NOMO-1 treated with DMSO at 0.1 percent for 48 hours (cell line): ENCODE results near the gene C9orf72.

Experiments used
- DNase-seq: peaks from one replicate; lab custom pipeline; 2025; ENCODE audit not compliant: unreplicated experiment; lab: John Stamatoyannopoulos, UW

C9orf72 gene

DNA sequence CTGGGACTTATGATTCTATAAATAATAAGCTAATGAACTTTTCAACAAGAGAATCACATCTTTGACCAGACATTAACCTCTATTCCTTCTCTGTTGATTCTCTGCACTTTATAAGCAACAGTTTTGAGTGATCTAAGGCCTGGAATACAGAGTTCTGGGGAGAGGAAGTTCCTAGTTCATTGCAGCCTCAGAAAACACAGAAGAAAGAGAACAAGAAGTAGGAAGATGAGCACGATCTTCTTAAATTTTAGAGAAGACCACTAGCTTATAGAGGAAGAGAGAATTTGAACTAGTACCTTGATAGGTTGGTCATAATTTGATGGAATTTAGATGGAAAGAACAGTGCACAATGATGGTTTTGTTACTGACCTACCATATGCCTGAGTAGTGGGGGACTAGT, 8.5 kb upstream of the C9orf72 start:
- no peak for DNase-seq

DNA sequence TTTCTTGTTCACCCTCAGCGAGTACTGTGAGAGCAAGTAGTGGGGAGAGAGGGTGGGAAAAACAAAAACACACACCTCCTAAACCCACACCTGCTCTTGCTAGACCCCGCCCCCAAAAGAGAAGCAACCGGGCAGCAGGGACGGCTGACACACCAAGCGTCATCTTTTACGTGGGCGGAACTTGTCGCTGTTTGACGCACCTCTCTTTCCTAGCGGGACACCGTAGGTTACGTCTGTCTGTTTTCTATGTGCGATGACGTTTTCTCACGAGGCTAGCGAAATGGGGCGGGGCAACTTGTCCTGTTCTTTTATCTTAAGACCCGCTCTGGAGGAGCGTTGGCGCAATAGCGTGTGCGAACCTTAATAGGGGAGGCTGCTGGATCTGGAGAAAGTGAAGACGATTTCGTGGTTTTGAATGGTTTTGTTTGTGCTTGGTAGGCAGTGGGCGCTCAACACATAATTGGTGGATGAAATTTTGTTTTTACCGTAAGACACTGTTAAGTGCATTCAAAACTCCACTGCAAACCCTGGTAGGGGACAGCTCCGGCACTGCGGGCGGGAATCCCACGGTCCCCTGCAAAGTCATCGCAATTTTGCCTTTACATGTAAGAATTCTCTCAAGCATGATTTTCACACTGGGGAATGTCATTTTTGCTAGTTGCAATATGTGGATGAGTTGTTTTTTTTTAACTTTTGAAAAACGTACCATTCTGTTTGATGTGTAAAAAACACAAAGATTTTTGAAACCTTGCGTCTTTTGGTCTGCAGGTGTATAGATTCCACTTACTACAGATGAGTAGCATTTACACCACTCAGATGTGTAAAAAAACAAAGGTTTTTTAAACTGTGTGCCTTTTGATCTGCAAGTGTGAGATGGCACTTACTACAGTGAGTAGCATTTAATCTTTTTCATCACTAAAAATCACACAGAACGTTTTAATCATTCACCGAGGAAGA, 631 bp upstream of the C9orf72 start:
- no peak for DNase-seq

DNA sequence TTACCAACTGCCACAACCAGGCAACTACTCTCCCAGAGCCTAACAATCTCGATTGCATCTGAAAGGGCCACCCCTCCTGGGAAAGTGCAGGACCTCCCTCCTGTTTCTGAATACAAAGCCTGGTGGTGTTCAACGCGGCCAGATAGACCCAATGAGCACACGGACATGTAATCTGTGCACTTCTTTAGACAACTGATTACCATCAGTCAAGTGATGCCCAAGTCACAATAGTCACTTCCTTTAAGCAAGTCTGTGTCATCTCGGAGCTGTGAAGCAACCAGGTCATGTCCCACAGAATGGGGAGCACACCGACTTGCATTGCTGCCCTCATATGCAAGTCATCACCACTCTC, 739 bp downstream of the C9orf72 start:
- no peak for DNase-seq

DNA sequence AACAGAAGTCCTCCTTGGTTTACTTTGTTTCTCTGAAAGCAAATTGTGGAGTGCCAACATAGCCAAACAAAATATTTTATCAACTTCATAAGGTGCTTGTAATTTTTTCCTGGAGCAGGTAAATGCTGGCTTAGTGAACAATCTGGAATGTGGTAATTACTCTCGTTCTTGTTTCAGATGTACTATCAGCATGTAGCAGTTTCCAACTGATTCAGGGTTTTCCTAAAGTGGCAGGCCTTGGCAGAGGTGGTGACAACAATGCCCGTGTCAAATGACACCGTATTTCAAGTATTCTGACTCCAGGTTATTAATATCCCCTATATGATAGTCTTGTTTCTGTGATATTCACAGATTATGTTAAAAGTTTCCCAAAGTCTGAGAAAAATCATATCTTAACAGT, 1.2 kb downstream of the C9orf72 start:
- no peak for DNase-seq

DNA sequence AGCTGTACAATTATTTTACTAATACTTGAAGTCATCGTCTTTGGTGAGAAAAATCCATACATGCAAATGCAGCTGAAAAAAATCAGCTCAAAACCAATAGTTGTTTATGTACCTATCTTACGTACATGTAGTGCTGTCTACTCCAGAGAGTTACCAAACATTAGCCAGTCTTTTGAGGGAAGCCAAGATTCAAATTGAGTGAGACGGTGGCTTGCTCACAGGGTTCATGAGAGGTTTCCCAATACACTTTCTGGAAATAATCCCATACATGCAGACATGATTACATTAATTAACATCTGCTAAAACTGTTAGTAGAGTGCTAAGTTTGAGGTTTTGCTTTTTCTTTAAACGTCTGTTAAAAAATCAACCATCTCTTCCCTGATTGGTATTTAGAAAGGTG, 2.3 kb downstream of the C9orf72 start:
- no peak for DNase-seq

DNA sequence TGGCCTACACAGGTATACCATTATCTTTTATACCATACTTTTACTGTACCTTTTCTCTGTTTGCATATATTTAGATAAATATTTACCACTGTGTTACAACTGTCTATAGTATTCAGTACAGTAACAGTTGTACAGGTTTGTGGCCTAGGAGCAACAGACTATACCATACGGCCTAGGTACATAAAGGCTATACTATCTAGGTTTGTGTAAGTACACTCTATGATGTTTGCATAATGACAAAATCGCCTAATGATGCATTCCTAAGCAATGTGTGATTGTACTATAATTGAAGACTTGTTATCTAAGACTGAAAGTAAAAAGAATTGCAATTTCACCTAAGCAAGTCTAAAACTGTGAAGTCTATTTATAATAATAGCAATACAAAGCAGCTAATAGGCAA, 3.9 kb downstream of the C9orf72 start:
- no peak for DNase-seq

DNA sequence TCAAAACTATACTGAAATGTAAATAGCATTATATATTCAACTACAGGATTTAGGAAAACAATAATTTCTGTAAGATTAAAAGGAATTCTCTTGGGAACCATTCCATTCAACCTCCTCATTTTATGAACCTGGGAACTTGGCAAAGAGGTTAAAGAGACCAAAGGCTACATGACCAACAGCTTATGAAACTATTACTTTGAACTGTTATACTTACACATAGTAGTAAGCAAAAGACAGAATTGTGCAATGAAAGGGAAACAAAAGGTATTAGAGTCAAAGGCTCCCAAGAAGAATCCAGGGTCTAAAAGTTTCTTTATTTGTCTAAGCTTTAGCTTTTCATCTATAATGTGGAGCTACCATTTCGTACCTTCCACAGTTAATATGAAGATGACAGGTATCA, 7.2 kb downstream of the C9orf72 start:
- DNase-seq = no peak

DNA sequence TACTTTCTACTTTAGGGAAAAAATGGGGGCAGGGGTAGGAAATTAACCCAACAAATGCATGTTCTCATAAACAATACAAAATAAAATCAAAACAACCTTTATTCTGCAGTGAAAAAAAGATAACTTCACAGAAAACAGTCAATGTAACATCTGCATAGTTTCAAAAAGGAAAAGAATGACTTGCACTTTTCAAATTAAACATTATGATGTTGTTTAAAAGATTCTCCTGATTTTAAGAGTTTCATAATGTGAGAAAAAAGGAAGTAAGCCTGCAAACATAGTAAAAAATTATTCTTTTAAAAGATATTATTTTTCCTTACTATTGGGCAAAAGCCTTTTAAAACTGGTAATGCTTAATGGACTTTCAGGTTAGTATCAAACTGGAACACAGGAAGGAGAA, 7.6 kb downstream of the C9orf72 start:
- DNase-seq = no peak

DNA sequence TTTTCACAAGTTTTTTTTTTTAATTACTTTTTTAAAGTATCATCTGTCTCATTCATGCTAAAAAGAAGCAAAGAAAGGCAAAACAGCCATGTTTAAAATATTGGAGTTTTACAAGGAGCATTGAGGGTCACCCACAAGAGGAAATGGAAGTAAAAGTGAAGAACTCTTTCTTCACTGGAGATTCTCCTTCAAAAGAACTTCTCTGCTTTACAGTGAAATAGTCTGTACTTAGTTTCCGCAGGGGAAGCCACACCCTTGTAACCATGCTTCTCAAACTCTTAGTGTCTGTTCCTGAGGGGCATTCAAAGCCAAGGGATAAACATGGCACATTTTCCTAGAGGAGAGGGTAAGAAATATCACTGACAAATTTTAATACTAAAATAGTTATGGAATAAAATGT, 8.6 kb downstream of the C9orf72 start:
- DNase-seq = no peak

DNA sequence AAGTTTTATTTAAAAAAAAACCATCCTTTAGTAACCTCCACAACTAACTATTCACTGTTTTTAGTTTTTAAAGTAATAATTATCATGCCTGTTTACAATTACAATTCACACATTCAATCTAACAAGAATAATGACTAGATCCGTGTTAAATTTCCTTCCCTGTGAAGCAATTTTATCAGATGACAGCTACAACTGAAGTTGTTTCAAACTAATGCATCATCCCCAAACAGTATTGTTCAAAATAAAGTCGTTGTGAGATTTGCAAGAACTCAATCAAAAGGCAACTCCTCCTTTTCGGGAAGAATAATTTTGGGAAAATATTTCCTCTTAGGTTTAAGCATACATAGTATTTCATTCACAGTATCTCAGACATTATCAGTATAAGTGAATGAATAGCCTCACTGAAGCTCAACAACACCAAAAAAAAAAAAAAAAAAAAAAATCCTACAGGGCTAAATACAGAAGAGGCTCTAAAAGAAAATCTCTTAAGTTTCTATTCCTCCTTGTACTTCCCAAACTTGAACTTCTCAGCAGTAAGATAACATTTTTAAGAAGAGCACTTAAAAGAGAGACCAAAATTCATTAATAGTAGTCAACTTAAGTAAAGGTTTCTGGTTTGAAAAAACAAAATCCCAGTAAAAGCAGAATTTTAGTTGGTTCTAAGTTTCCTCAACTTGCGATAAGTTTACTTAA, 9.4 kb downstream of the C9orf72 start:
- no peak for DNase-seq

DNA sequence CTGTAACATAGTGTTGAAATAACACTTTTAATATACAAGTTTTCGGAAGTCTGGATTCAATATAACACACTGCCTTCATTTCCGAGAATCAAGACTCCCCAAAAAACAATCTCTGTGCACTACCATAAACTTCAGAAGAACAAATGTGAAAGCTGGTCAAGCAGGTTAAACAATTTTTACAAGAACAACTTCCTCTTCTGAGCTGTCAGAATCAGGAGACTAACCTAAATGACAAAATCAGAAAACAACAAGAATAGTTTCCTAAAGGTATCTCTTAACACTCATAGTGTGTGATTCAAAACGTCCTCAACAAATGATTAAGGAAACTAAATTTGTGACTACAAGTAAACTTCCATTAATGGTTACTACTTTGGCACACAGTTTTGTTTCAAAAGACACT, 11.6 kb downstream of the C9orf72 start:
- DNase-seq = no peak

DNA sequence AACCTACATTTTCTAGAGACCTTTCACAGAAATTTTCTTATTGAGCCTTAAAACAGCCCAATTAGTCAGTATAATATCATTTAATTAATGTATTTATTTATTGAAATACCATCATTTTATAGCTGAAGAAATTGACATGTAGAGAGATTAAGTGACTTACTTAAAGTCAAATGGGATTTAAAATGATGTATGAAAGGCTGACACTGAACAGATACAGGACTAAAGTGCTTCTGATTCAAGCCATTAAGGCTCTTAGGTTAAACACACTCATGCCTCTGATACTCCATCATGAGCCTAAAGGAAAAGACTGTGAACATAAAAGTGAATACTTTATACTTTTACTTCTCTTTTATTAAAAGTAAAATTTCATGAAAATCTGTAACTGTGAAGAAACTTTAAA, 12.8 kb downstream of the C9orf72 start:
- DNase-seq = no peak

DNA sequence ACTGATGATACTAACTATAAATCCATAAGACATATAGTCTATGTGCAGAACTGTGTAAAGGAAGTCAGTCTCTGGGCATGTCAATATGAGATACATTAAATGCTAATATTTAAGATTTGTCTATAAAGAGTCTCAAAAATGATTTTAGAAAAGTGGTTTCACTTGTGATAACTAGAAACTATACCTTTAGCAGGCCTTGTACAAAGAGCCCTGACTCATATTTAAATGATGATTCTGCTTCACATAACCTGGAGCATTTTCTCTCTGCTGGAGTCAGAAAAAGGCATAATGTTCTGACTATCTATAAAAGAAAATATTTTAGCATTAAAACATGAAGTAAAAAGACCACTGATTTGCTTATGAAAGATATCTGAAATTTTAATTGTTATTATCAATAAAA, 15.0 kb downstream of the C9orf72 start:
- DNase-seq = no peak

DNA sequence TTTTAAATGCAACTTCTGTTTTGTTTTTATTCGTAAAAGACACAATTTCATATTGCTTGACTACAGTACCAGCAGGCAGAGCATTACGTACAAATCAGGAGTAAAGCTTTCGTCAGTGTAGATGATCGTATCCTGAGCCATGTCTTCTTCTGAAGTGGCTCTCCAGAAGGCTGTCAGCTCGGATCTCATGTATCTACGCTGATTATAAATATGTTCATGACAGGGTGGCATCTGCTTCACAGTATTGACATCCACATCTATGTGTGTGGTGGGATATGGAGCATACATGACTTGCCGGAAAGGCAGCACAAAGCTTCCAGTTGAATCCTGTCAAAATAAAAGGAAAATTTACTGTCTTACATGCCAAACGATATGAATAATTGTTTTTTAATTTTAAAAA, 16.8 kb downstream of the C9orf72 start:
- DNase-seq = no peak

DNA sequence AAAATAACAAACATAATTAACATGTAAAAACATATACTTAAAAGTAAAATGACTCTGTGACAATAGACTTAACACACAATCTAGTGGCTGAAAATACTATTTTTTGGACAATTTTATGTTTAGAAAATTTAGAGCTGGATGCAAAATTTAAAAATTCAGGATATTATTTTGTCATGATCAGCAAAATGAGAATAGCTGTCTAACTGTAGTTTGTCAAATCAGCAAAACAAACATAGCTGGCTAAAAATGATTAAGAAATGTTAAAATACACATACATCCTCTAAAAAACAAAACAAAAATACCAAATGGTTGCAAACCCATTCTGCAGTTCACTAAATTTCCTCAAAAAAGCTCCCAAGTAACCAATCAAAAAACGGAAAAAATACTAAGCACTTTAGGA, 18.6 kb downstream of the C9orf72 start:
- no peak for DNase-seq

DNA sequence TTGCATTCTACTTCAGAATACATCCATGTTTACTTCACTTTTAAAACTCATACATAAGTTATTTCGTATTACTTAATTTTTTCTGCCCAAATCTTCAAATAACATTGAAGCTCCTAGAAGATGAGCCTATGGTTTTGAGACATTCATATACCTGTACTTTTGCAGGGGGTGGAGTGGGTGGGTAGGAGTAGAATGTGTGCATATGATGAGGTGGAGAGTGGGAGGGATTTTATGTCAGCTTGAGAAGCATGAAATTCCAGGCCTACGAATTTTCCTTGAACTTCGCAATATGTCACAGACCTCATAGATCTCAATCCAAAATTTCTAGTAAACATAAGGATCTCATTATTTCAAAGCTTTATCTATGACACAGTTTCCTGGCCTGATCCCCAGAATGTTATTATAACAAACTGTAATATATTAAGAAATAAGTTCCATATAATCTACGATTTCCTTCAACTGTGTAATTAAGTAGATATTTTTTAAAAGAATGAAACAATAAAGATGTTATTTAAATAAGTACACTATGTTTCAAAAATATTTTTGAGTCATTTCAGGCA, 24.0 kb downstream of the C9orf72 start:
- DNase-seq = no peak

DNA sequence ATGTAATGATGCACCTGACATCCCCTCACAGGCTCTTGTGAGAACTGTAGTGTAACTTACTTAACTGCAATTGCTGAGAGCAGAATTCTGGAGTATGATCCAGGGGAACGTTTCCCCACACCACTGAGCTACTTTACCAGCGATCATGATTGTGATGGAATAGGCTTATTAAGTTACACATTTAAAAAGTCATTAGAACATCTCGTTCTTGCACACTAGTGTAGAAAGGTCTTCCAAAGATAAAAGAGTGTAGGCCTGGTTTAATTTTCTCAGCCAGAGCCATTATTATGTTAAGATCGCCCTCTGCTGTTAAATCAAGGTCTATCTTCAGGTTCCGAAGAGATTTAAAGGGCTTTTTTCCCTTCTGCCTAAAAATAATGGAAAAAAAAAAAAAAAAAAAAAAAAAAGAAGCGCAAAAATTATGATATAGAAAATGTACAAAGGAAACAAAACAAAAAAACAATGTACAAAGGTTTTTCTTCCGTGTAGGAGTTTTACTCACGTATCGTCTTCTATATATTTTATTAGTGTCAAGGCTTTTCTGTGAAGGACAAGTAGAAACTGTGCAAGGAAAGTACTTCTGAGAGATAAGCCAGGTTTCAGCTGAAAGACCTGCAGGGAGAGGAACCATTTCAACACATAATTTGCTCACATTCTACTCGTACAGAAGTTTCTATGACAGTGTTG, 25.1 kb downstream of the C9orf72 start:
- no peak for DNase-seq

DNA sequence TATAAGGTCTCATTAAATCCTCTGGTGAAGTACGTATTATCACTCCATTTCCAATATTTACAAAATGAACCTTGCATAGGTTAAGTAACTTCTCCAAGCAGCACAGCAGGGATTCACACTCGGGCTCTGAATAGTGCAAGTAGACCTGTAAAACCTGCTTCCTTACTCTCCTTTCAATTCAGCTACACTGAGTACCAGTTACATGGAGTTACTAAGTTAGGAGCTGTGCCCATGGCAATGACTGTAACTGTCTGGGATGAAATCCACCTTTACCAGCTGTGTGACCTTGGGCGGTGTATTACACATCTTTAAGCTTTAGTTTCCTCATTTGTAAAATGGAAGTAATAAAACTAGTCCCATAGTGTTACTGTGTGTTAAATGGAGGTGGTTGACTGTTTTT, 27.8 kb downstream of the C9orf72 start:
- DNase-seq = no peak

DNA sequence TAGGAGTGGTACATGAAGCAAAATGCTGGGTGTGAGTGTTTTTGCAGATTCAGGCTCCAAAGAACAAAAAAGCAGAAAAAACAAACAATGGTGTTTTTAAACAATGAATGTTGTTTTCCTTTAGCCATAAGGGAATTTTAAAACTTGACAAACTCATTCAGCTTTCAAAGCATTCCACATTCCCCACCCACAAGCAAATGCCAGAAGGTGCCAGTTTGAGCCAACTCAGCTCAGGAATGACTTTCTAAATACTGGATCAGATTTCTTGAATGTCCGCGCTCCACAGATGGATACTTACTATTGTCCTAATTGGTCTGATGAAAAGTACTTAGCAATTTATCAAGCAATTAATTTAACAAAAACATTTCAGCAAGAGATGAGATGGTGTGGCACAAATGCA, 30.8 kb downstream of the C9orf72 start:
- DNase-seq = no peak

DNA sequence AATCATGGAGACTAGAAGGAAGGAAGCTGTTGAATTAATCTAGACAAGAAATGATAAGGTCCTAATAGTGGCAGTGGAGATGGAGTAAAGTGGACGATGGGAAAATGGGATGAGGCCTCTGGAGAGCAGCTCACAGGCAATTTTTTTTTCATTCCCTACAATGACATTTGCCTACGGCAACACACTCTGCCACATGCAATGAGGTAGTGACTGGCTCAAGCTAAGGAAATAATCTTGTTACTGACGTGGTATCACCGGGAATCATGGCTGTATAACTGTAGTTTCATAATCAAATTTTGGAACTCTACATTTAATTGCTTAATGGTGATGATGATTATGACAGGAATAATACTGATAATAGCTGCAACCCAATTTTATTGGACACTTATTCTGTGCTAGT, 31.5 kb downstream of the C9orf72 start:
- DNase-seq = no peak

DNA sequence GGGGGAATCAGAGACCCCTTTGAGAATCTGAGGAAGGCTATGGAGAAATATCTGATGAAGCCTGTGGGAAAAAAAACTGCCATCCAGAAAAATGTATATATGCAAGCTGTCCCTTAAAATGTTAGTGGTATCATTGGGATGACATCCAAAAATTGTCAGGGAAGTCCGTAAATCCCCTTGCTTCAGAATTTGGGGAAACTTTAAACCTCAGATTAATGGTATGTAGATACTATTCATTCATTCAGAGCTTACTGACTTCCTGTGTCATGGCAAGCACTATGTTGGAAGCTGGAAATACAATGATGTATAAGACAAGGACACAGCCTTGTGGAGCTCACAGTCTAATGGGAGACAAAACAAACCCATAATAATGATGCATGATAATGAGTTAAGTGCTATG, 32.8 kb downstream of the C9orf72 start:
- DNase-seq = no peak
